Ovary (tissue), 3 donors: ENCODE data around the gene GNB2.

Experiments
- POLR2A ChIP-seq: fragments of 450-650 bp; IDR thresholded peaks from one replicate; pipeline ENCODE4 v1.6.1; 2017; ENCODE audit warnings: antibody characterized with exemption, mild to moderate bottlenecking, moderate library complexity
- TF ChIP-seq, protein P1 (sequence below), 3 donors: fragments of 450-650 bp in 2 of 3; fragments of 200-600 bp in 1 of 3; IDR thresholded peaks; one replicate each; pipeline versions ENCODE4 v1.5.1 to v1.8.0; 2016 to 2022; ENCODE audit warnings: antibody characterized with exemption in 3 of 3, mild to moderate bottlenecking in 1 of 3
- donor health status: DM: no; HTN: no; CAD: no.

DNA sequence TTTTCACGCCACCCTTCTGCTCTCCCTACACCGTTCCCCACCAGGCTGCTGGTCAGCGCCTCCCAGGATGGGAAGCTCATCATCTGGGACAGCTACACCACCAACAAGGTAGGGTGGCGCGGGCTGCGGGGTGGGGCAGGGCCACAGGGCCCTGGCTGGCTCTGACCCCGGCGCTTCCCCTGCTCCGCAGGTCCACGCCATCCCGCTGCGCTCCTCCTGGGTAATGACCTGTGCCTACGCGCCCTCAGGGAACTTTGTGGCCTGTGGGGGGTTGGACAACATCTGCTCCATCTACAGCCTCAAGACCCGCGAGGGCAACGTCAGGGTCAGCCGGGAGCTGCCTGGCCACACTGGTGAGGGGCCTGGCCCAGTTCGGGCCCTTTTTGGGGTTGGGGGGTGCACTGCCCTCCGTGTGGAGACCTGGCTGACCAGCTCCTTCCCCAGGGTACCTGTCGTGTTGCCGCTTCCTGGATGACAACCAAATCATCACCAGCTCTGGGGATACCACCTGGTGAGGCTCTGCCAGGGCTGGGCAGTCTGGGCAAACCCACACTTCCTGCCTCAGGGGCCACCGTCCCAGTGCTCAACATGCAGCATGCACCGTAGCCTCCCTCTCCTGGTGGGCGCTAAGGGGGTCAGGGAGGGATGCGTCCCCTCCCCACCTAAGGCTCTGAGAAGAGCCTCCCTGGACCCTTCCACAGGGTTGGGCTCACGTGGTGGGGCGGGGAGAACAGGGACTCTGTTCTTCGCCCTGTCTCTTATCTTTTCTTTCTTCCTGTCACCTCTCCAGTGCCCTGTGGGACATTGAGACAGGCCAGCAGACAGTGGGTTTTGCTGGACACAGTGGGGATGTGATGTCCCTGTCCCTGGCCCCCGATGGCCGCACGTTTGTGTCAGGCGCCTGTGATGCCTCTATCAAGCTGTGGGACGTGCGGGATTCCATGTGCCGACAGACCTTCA lies 4.0 kb downstream of the GNB2 start:
- no peak for TF ChIP-seq POLR2A
- TF ChIP-seq, protein P1, sequence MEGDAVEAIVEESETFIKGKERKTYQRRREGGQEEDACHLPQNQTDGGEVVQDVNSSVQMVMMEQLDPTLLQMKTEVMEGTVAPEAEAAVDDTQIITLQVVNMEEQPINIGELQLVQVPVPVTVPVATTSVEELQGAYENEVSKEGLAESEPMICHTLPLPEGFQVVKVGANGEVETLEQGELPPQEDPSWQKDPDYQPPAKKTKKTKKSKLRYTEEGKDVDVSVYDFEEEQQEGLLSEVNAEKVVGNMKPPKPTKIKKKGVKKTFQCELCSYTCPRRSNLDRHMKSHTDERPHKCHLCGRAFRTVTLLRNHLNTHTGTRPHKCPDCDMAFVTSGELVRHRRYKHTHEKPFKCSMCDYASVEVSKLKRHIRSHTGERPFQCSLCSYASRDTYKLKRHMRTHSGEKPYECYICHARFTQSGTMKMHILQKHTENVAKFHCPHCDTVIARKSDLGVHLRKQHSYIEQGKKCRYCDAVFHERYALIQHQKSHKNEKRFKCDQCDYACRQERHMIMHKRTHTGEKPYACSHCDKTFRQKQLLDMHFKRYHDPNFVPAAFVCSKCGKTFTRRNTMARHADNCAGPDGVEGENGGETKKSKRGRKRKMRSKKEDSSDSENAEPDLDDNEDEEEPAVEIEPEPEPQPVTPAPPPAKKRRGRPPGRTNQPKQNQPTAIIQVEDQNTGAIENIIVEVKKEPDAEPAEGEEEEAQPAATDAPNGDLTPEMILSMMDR (IDR thresholded peaks at IDR 0.05) = no peak
